ENCODE measurements around the gene DDX6. TPM values are rescaled to one million over a fixed set of nuclear protein-coding genes. Genes with fewer than 3 reads are reported as not detected.

The DDX6 gene
- total and polyA plus RNA-seq, 2 donors (not counting 3 experiments of a cell fraction or from before 2014, with no cell fraction given), result 19.1 to 138 TPM

DNA sequence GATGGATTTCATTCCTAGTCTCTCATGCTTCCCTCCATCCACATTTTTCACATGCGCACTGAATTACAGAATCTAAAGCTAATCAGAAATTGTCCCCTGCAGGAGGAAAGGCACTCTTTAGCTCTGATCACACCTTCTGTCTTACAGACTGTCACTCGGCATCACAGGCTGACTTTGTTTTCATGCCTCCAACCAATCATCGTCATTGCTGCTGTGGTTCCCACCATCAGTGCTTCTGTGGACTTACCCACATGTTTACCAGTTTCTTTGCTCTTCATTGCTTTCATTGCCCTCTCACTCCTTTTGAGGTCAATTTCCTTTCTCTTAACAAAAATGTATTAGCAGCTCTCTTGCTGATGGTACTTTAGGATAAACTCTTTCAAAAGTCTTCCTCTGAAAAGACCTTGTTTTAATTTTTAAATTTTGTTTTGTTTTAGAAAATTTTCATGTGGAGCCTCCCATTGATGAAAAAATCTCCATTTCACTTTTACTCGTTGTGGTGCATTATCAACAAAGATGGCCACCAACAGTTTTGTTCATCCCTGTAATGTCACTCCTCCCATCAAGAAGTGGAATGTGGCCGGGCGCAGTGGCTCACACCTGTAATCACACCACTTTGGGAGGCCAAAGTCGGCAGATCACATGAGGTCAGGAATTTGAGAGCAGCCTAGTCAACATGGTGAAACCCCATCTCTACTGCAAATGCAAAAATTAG, 91.3 kb downstream of the DDX6 start:
- POLR2A ChIA-PET, result no interaction called here
- Histone ChIP-seq H3K79me2 (ENCODE audit: control insufficient read depth, insufficient read depth, low read length) (no peaks in the 10 kb centered on the region), H3K27ac (ENCODE audit: insufficient read depth, low read depth, low read length) (no peak overlapping the region), H3K9me1 (replicated peaks; ENCODE audit: control insufficient read depth, extremely low read depth, insufficient read depth, low read length) (no peaks in the 10 kb centered on the region), H3K9ac (replicated peaks; ENCODE audit: extremely low read depth, insufficient read depth, low read length) (no peak overlapping the region), H3K4me3 (replicated peaks in 1 of 3; ENCODE audit: insufficient read depth in 1 of 3, low read depth in 1 of 3, low read length in 3 of 3) (no peak overlapping the region), H3K4me1 (ENCODE audit: control insufficient read depth, extremely low read depth, insufficient read depth, low read length) (no peaks in the 10 kb centered on the region), H2AFZ (ENCODE audit: low read depth, low read length) (no peak overlapping the region), H3K4me2 (ENCODE audit: insufficient read depth, low read length) (no peak overlapping the region), H3K36me3 (ENCODE audit: control insufficient read depth in 2 of 2, extremely low read depth in 1 of 2, insufficient read depth in 2 of 2, low read length in 2 of 2) (no peaks in the 10 kb centered on the region), H3K9me3 (replicated peaks; ENCODE audit: control insufficient read depth, insufficient read depth, low read length) (no peaks in the 10 kb centered on the region), H3K27me3 (ENCODE audit: control insufficient read depth in 2 of 2, insufficient read depth in 2 of 2, low read length in 2 of 2) (no peaks in the 10 kb centered on the region), H4K20me1 (replicated peaks; ENCODE audit: control insufficient read depth, extremely low read depth, insufficient read depth, low read length) (no peaks in the 10 kb centered on the region)
- CTCF ChIA-PET, result interaction anchor here (1.0 kb wide), 1 partner anchor 9 kb away, joined by 3 read pairs; no protein-coding TSS in a partner anchor
- intact Hi-C loops (cut with micrococcal nuclease) (no loop called here), dilution Hi-C loops (cut with MboI; ENCODE audit: extremely low pct_ligation_motif_present, low sequenced_read_pairs) (no loop called here)
- DNase-seq (ENCODE audit: low read depth, low spot score) (no peak), FAIRE-seq (no peak)
- TF ChIP-seq POLR2AphosphoS5 (IDR thresholded peaks at IDR 0.05; ENCODE audit: insufficient read depth, low read depth, low read length) (no peak), POLR2A (IDR thresholded peaks at IDR 0.05; ENCODE audit: low read depth, low read length) (no peak), JUN (IDR thresholded peaks at IDR 0.05; ENCODE audit: borderline replicate concordance, insufficient read depth, insufficient read length, low read depth) (no peak), MYC (IDR thresholded peaks at IDR 0.05; ENCODE audit: low read depth, low read length) (no peak)
- TF ChIP-seq, protein P1, sequence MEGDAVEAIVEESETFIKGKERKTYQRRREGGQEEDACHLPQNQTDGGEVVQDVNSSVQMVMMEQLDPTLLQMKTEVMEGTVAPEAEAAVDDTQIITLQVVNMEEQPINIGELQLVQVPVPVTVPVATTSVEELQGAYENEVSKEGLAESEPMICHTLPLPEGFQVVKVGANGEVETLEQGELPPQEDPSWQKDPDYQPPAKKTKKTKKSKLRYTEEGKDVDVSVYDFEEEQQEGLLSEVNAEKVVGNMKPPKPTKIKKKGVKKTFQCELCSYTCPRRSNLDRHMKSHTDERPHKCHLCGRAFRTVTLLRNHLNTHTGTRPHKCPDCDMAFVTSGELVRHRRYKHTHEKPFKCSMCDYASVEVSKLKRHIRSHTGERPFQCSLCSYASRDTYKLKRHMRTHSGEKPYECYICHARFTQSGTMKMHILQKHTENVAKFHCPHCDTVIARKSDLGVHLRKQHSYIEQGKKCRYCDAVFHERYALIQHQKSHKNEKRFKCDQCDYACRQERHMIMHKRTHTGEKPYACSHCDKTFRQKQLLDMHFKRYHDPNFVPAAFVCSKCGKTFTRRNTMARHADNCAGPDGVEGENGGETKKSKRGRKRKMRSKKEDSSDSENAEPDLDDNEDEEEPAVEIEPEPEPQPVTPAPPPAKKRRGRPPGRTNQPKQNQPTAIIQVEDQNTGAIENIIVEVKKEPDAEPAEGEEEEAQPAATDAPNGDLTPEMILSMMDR (IDR thresholded peaks at IDR 0.05; ENCODE audit: extremely low read depth in 1 of 2, insufficient read depth in 1 of 2, low read depth in 1 of 2, low read length in 2 of 2), result no peak
- BruUV-seq (replicated peaks), result no TSS peak

Small RNA genes within 50 kb of the gene (small RNA-seq; reads per million reads assigned to genes)
- gene AP004609.2 (ENCODE audit: insufficient read depth, insufficient read length, low read depth, low replicate concordance) (not detected), gene RF00019 (ENCODE audit: insufficient read depth, insufficient read length, low read depth, low replicate concordance) (not detected), gene RNU6-376P (ENCODE audit: insufficient read depth, insufficient read length, low read depth, low replicate concordance) (not detected)

Other genes starting within 250 kb of the DDX6 start
- 16.7 and 17.0 TPM in 2 replicates for gene IFT46, start 225.2 kb downstream of the DDX6 start, total RNA-seq
- 26.5 and 28.7 TPM in 2 replicates for gene IFT46, start 225.2 kb downstream of the DDX6 start, polyA plus RNA-seq
- 168 and 172 TPM in 2 replicates for gene ARCN1, start 218.8 kb downstream of the DDX6 start, total RNA-seq
- 180 and 188 TPM in 2 replicates for gene ARCN1, start 218.8 kb downstream of the DDX6 start, polyA plus RNA-seq
- gene PHLDB1, start 183.5 kb downstream of the DDX6 start, total RNA-seq, result 183 and 227 TPM in 2 replicates
- 99.7 and 109 TPM in 2 replicates for gene PHLDB1, start 183.5 kb downstream of the DDX6 start, polyA plus RNA-seq
- not detected in 2 replicates for gene TREH, start 111.5 kb downstream of the DDX6 start, total RNA-seq
- gene TREH, start 111.5 kb downstream of the DDX6 start, polyA plus RNA-seq, result not detected in 2 replicates
- gene CXCR5, start 92.7 kb upstream of the DDX6 start, total RNA-seq, result not detected in 2 replicates
- gene CXCR5, start 92.7 kb upstream of the DDX6 start, polyA plus RNA-seq, result not detected in 2 replicates
- gene BCL9L, start 134.8 kb upstream of the DDX6 start, total RNA-seq, result 44.7 and 48.8 TPM in 2 replicates
- gene BCL9L, start 134.8 kb upstream of the DDX6 start, polyA plus RNA-seq, result 7.3 and 10.2 TPM in 2 replicates
- gene UPK2, start 165.1 kb upstream of the DDX6 start, total RNA-seq, result not detected in 2 replicates
- gene UPK2, start 165.1 kb upstream of the DDX6 start, polyA plus RNA-seq, result 0.11 and 0.13 TPM in 2 replicates
- gene FOXR1, start 180.6 kb upstream of the DDX6 start, total RNA-seq, result not detected in 2 replicates
- not detected in 2 replicates for gene FOXR1, start 180.6 kb upstream of the DDX6 start, polyA plus RNA-seq
- 39.0 and 41.8 TPM in 2 replicates for gene CENATAC, start 207.0 kb upstream of the DDX6 start, total RNA-seq
- 14.2 and 14.6 TPM in 2 replicates for gene CENATAC, start 207.0 kb upstream of the DDX6 start, polyA plus RNA-seq
- gene RPS25, start 227.2 kb upstream of the DDX6 start, total RNA-seq, result 992 and 1,027 TPM in 2 replicates
- 579 and 887 TPM in 2 replicates for gene RPS25, start 227.2 kb upstream of the DDX6 start, polyA plus RNA-seq
- 64.2 and 79.3 TPM in 2 replicates for gene TRAPPC4, start 227.6 kb upstream of the DDX6 start, total RNA-seq
- 180 and 224 TPM in 2 replicates for gene TRAPPC4, start 227.6 kb upstream of the DDX6 start, polyA plus RNA-seq
- 19.9 and 21.5 TPM in 2 replicates for gene SLC37A4, start 239.7 kb upstream of the DDX6 start, total RNA-seq
- 36.5 and 41.9 TPM in 2 replicates for gene SLC37A4, start 239.7 kb upstream of the DDX6 start, polyA plus RNA-seq